Fibroblast of lung (primary cell): Measurements from ENCODE around the gene FASTK. TPM values are rescaled to one million over a fixed set of nuclear protein-coding genes. Genes with fewer than 3 reads are reported as not detected.

ENCODE experiments used
- DNase-seq, 2 donors: peaks; one replicate each; pipeline versions ENCODE4 v3.0.0 to v3.0.0-alpha.2; 2010; ENCODE audit warnings: low read depth in 2 of 2
- H2AFZ ChIP-seq: 2 replicates; pipeline ENCODE4 v1.5.1; 2012; ENCODE audit warnings: low read length, control low read depth, inconsistent platforms
- H3K27ac ChIP-seq: 2 replicates; pipeline ENCODE4 v1.5.1; 2011; ENCODE audit warnings: low read length, control low read depth; ENCODE audit not compliant: insufficient read depth
- H3K27me3 ChIP-seq: 2 replicates; pipeline ENCODE4 v1.5.1; 2011; ENCODE audit warnings: mild to moderate bottlenecking, low read length; ENCODE audit not compliant: control insufficient read depth, insufficient read depth
- H3K36me3 ChIP-seq: 2 replicates; pipeline ENCODE4 v1.5.1; 2011; ENCODE audit warnings: low read length; ENCODE audit not compliant: control insufficient read depth, insufficient read depth
- H3K4me1 ChIP-seq: 2 replicates; pipeline ENCODE4 v1.5.1; 2011; ENCODE audit warnings: low read length; ENCODE audit not compliant: control insufficient read depth, insufficient read depth; ENCODE audit errors: extremely low read depth
- H3K4me2 ChIP-seq: 2 replicates; pipeline ENCODE4 v1.5.1; 2011; ENCODE audit warnings: low read length, control low read depth; ENCODE audit not compliant: insufficient read depth; ENCODE audit errors: extremely low read depth
- H3K4me3 ChIP-seq, 4 experiments: fragments of 200-600 bp in 1 of 4; sonication (generic) in 1 of 4; replicated peaks in 1 of 4; 2 replicates each; pipeline ENCODE4 v1.5.1; 2011 to 2016; ENCODE audit warnings: low read length in 4 of 4, low read depth in 3 of 4, mild to moderate bottlenecking in 3 of 4, control low read depth in 2 of 4, inconsistent platforms in 1 of 4, mixed read lengths in 1 of 4; ENCODE audit not compliant: insufficient read depth in 1 of 4; ENCODE audit errors: control extremely low read depth in 1 of 4
- H3K79me2 ChIP-seq: 2 replicates; pipeline ENCODE4 v1.5.1; 2012; ENCODE audit warnings: mild to moderate bottlenecking, low read length, inconsistent platforms; ENCODE audit not compliant: control insufficient read depth, insufficient read depth
- H3K9ac ChIP-seq: 2 replicates; pipeline ENCODE4 v1.5.1; 2011; ENCODE audit warnings: mild to moderate bottlenecking, low read length, control low read depth; ENCODE audit not compliant: insufficient read depth
- H3K9me3 ChIP-seq: 2 replicates; pipeline ENCODE4 v1.5.1; 2012; ENCODE audit warnings: low read depth, low read length; ENCODE audit not compliant: control insufficient read depth, insufficient read depth
- H4K20me1 ChIP-seq: 2 replicates; pipeline ENCODE4 v1.5.1; 2011; ENCODE audit warnings: low read length; ENCODE audit not compliant: control insufficient read depth, insufficient read depth; ENCODE audit errors: extremely low read depth
- CTCF ChIP-seq, 2 donors: IDR thresholded peaks in 1 of 2; conservative IDR thresholded peaks in 1 of 2; 1 replicate in 1 of 2; 2 replicates in 1 of 2; pipeline ENCODE4 v1.5.1; 2011 to 2012; ENCODE audit warnings: low read length in 2 of 2, control low read depth in 1 of 2, inconsistent platforms in 1 of 2, low read depth in 1 of 2, mild to moderate bottlenecking in 1 of 2
- EZH2 ChIP-seq: IDR thresholded peaks from 2 replicates; pipeline ENCODE4 v1.5.1; 2012; ENCODE audit warnings: low read length, control low read depth, mild to moderate bottlenecking; ENCODE audit errors: missing control alignments
- polyA minus RNA-seq: library from RNA; depleted of rRNA, polyadenylated mRNA; stranded (reverse); fragments of >200 nt; gene quantifications from 2 replicates; pipeline ENCODE4 v1.2.3, GENCODE V29; 2011; ENCODE audit warnings: low replicate concordance
- polyA plus RNA-seq, 2 donors: library from polyadenylated mRNA; depleted of rRNA in 1 of 2; stranded (reverse) in 1 of 2; unstranded in 1 of 2; fragments of >200 nt; gene quantifications; 2 replicates each; pipeline ENCODE4 v1.2.1, GENCODE V29; 2011 to 2012; ENCODE audit warnings: missing spikeins in 1 of 2
- total RNA-seq: library from RNA; depleted of rRNA; stranded (reverse); fragments of >200 nt; gene quantifications from 2 replicates; pipeline ENCODE4 v1.2.1, GENCODE V29; 2014

FASTK gene
- total RNA-seq: 64.7 and 69.5 TPM in 2 replicates
- 33.8 and 34.1 TPM in 2 replicates for polyA plus RNA-seq
- polyA plus RNA-seq (2012): 51.1 and 54.7 TPM in 2 replicates
- 95.5 and 104 TPM in 2 replicates for polyA minus RNA-seq

DNA sequence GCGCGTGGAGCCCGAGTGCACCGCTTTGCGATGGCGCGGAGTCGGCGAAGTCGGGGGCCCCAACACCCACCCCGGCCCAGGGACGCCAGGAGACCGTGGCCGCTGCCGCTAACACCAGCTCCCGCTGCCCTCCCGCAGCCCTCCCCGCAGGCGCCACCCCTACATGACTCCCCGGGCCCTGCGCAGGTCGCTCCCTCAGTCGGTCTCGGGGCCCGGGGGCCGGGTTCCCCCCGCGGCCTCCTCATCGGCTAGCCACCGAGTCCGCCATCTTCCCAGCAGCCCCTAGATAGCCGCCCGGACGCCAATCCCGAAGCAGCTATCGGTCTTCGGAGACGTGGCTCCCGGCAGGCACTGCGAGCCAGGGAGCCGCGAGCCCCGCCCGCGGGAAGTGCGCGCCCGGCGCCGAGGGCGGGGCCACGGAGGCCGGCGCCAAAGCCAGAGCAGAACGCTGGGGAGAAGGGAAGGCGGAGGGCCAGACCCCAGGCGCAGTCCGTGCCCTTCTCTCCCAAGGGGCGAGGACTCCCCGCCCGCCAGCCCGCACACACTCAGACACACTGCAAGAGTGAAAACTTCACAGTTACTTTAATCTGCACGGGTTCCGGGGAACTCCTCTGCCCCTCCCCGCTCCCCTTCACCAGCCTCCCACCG, at the start of gene FASTK:
FASTK (minus strand) TSS at position 288 of the 648 bp plus-strand sequence; CDS start at position 245, 43 bp downstream.
- Histone ChIP-seq H3K27me3 (no peaks in the 10 kb centered on the region), H3K4me3 (peak within 1 kb of the TSS; percentile 72 to 95 (median 94)), H3K9me3 (no peaks in the 10 kb centered on the region), H3K4me2 (peak within 1 kb of the TSS; percentile 86), H3K4me1 (peaks cover 26% of the 10 kb centered on the region), H4K20me1 (no peaks in the 10 kb centered on the region), H3K27ac (peak within 1 kb of the TSS; percentile 91), H3K79me2 (peaks cover 28% of the 10 kb centered on the region), H2AFZ (peak within 1 kb of the TSS; percentile 21), H3K36me3 (peaks cover 19% of the 10 kb centered on the region), H3K9ac (peak within 1 kb of the TSS; percentile 87)
- peak; percentile 87 to 88 for DNase-seq
- no peak for TF ChIP-seq EZH2
- no peak for TF ChIP-seq CTCF (conservative IDR thresholded peaks at IDR 0.05 in 1 of 2, IDR thresholded peaks at IDR 0.05 in 1 of 2; ENCODE audit: low read depth in 1 of 2, low read length in 2 of 2)

DNA sequence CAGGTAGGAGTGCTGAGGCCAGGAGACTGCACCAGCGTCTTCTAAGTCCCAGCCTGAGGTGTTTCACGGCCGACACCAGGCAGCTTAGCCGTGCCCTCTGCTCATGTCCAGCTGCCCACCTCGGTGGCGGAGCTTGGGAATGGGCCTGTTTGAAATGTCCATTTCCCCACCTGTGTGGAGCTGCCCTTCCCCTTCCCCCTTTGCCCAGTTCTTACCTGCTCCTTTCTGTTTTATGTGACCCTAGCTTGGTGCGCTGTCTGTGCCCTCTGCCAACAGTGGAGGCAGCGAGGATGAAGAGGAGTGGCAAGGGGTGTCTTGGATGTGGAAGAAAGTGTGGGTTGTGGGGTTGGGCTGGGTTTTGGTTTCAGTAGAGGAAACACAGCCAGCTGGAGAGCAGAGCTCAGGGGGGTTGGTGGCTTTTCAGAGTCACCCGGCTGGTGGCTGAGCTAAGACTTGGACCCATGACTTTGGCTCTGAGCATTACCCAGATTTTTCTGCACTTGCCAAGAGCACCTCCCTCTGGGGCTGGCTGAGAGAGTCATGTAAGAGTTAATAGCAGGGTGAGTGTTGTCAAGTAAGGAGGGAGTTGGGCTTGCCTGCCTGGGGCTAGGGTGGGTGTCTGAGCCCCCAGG, 49.5 kb upstream of the FASTK start:
- Histone ChIP-seq H3K36me3 (peaks cover 18% of the 10 kb centered on the region), H3K4me3 (no peak overlapping the region), H4K20me1 (no peaks in the 10 kb centered on the region)

More for the DNA sequence above, 49.5 kb upstream of the FASTK start:
- H3K27ac ChIP-seq: no peak overlapping the region
- no peak for DNase-seq
- H3K9me3 ChIP-seq: no peaks in the 10 kb centered on the region
- peaks cover 5% of the 10 kb centered on the region for H3K4me1 ChIP-seq
- H2AFZ ChIP-seq: no peak overlapping the region
- no peaks in the 10 kb centered on the region for H3K27me3 ChIP-seq
- no peak overlapping the region for H3K9ac ChIP-seq
- no peak overlapping the region for H3K4me2 ChIP-seq
- TF ChIP-seq CTCF (conservative IDR thresholded peaks at IDR 0.05 in 1 of 2, IDR thresholded peaks at IDR 0.05 in 1 of 2; ENCODE audit: low read depth in 1 of 2, low read length in 2 of 2) (no peak), EZH2 (no peak)
- no peaks in the 10 kb centered on the region for H3K79me2 ChIP-seq
